Measurements from ENCODE around the gene FAM114A2.

The FAM114A2 gene

GRCh38 chr5:153983885-153984284, 54.8 kb downstream of the FAM114A2 start:
- DNase-seq (ENCODE audit: low read depth) = no peak

- no peak for DNase-seq (ENCODE audit: low read depth)
Measured at GRCh38 chr5:153981905-153982605, 56.7 kb downstream of the FAM114A2 start.

- no peak for DNase-seq (ENCODE audit: low read depth)
Measured at GRCh38 chr5:153979028-153979783, 59.5 kb downstream of the FAM114A2 start.

GRCh38 chr5:153974813-153975163, 63.9 kb downstream of the FAM114A2 start:
- no peak for DNase-seq (ENCODE audit: low read depth)

- no peak for DNase-seq (ENCODE audit: low read depth)
Measured at GRCh38 chr5:153974131-153974812, 64.4 kb downstream of the FAM114A2 start.

- no peak for DNase-seq (ENCODE audit: low read depth)
Measured at GRCh38 chr5:153972240-153972639, 66.5 kb downstream of the FAM114A2 start.

GRCh38 chr5:153970496-153970895, 68.2 kb downstream of the FAM114A2 start:
- no peak for DNase-seq (ENCODE audit: low read depth)

- DNase-seq (ENCODE audit: low read depth) = no peak
Measured at GRCh38 chr5:153969563-153969895, 69.2 kb downstream of the FAM114A2 start.

GRCh38 chr5:153968761-153969562, 69.7 kb downstream of the FAM114A2 start:
- DNase-seq (ENCODE audit: low read depth) = no peak

- no peak for DNase-seq (ENCODE audit: low read depth)
Measured at GRCh38 chr5:153964880-153965645, 73.6 kb downstream of the FAM114A2 start.

- no peak for DNase-seq (ENCODE audit: low read depth)
Measured at GRCh38 chr5:153964191-153964879, 74.4 kb downstream of the FAM114A2 start.

GRCh38 chr5:153960269-153961215, 78.2 kb downstream of the FAM114A2 start:
- no peak for DNase-seq (ENCODE audit: low read depth)

- no peak for DNase-seq (ENCODE audit: low read depth)
Measured at GRCh38 chr5:153959134-153959957, 79.4 kb downstream of the FAM114A2 start.

- no peak for DNase-seq (ENCODE audit: low read depth)
Measured at GRCh38 chr5:153957205-153957604, 81.5 kb downstream of the FAM114A2 start.

- no peak for DNase-seq (ENCODE audit: low read depth)
Measured at GRCh38 chr5:153953411-153953810, 85.3 kb downstream of the FAM114A2 start.

- DNase-seq (ENCODE audit: low read depth) = no peak
Measured at GRCh38 chr5:153952893-153953292, 85.8 kb downstream of the FAM114A2 start.

- no peak for DNase-seq (ENCODE audit: low read depth)
Measured at GRCh38 chr5:153952057-153952456, 86.7 kb downstream of the FAM114A2 start.

GRCh38 chr5:153941265-153941664, 97.4 kb downstream of the FAM114A2 start:
- DNase-seq (ENCODE audit: low read depth) = no peak
